ENCODE results near the gene ORM1. TPM values are rescaled to one million over a fixed set of nuclear protein-coding genes. Genes with fewer than 3 reads are reported as not detected.

ORM1 gene
- total RNA-seq, 4 donors from 2014 or later = 6.6 TPM; not detected in 3

- TF ChIP-seq, protein P1, sequence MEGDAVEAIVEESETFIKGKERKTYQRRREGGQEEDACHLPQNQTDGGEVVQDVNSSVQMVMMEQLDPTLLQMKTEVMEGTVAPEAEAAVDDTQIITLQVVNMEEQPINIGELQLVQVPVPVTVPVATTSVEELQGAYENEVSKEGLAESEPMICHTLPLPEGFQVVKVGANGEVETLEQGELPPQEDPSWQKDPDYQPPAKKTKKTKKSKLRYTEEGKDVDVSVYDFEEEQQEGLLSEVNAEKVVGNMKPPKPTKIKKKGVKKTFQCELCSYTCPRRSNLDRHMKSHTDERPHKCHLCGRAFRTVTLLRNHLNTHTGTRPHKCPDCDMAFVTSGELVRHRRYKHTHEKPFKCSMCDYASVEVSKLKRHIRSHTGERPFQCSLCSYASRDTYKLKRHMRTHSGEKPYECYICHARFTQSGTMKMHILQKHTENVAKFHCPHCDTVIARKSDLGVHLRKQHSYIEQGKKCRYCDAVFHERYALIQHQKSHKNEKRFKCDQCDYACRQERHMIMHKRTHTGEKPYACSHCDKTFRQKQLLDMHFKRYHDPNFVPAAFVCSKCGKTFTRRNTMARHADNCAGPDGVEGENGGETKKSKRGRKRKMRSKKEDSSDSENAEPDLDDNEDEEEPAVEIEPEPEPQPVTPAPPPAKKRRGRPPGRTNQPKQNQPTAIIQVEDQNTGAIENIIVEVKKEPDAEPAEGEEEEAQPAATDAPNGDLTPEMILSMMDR (IDR thresholded peaks at IDR 0.05; ENCODE audit: low read depth) = no peak
Observed at GRCh38 chr9:114338187-114338586, 15.3 kb downstream of the ORM1 start.

GRCh38 chr9:114339130-114339908 is 16.4 kb downstream of the ORM1 start:
- TF ChIP-seq, protein P1 (IDR thresholded peaks at IDR 0.05; ENCODE audit: low read depth) = no peak

DNA sequence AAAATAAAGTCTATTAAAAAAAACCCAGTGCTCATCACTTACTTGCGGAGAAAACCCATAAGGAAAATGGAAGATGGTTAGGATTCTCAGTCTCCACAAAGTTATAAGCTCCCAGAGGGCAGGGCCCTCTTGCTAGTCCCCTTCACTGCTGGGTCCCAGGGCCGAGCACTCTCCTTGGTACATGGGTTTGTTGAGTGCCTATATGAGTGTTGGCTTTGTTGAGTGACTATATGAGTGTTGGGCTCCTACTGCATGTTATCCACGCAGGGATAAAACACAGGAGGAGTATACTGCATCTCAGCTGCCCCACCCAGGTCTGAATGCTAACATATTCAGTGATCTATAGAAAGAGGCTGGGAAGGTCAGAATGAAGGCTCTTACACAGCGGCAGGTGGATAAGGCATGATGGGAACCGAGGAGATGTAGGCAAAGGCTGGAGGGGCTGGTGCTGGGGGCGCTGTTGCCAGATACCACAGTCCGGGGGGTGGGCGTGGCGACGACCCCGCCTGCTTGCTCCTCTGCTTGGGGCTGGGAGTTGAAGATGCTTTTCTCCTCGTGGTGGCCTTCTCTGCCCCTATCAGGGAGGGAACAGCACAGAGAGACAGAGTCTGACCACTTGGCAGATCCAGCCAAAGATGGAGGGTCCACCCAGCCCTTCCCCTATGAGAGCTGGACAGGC is 18.4 kb downstream of the ORM1 start:
- TF ChIP-seq, protein P1 (IDR thresholded peaks at IDR 0.05; ENCODE audit: low read depth) = no peak

- TF ChIP-seq, protein P1 (IDR thresholded peaks at IDR 0.05; ENCODE audit: low read depth) = no peak
Observed at GRCh38 chr9:114341991-114342390, 19.1 kb downstream of the ORM1 start.

- TF ChIP-seq, protein P1 (IDR thresholded peaks at IDR 0.05; ENCODE audit: low read depth) = no peak
Observed at GRCh38 chr9:114342755-114343440, 20.0 kb downstream of the ORM1 start.

- TF ChIP-seq, protein P1 (IDR thresholded peaks at IDR 0.05; ENCODE audit: low read depth) = no peak
Observed at GRCh38 chr9:114343471-114344187, 20.7 kb downstream of the ORM1 start.
